SK-N-SH (cell line): Measurements from ENCODE around the gene CFAP57. TPM values are rescaled to one million over a fixed set of nuclear protein-coding genes. Genes with fewer than 3 reads are reported as not detected.
A peak's percentile ranks its signal among the peaks of the same experiment; 100 is the strongest.

Experiments used
- CTCF ChIA-PET: fragments of 300-600, 350-600 bp; formaldehyde crosslinking; extraction: SDS; loops from one replicate; lab custom pipeline; 2021; lab: Yijun Ruan, JAX
- POLR2A ChIA-PET: fragments of 350-600 bp; sonication (Branson Sonifier 250); formaldehyde crosslinking; extraction: SDS; loops from one replicate; lab custom pipeline; 2020; ENCODE audit warnings: antibody characterized with exemption, inconsistent platforms; lab: Yijun Ruan, JAX
- DNase-seq: peaks from one replicate; pipeline ENCODE4 v3.0.0; 2012
- H2AFZ ChIP-seq: fragments of 200-600 bp; sonication (generic); 2 replicates; pipeline ENCODE4 v1.8.1; 2016; ENCODE audit warnings: antibody characterized with exemption, mild to moderate bottlenecking, low read depth
- H3F3A ChIP-seq: fragments of 200-600 bp; sonication (generic); replicated peaks from 2 replicates; pipeline ENCODE3; 2016; ENCODE audit warnings: antibody characterized with exemption, mild to moderate bottlenecking; ENCODE audit not compliant: insufficient read depth
- H3K27ac ChIP-seq, 2 experiments: fragments of 200-500 bp in 1 of 2; fragments of 200-600 bp in 1 of 2; sonication (Bioruptor generic) in 1 of 2; sonication (generic), shearing (Covaris generic) in 1 of 2; 2 replicates each; pipeline versions ENCODE4 v1.5.1 to v1.6.1; 2014 to 2016; ENCODE audit warnings: low read depth in 2 of 2, inconsistent platforms in 1 of 2, low read length in 1 of 2, mild to moderate bottlenecking in 1 of 2, mixed read lengths in 1 of 2
- H3K27me3 ChIP-seq: fragments of 200-600 bp; sonication (generic), shearing (Covaris generic); 2 replicates; pipeline ENCODE4 v1.6.1; 2016; ENCODE audit warnings: mixed run types; ENCODE audit not compliant: insufficient read depth
- H3K36me3 ChIP-seq, 2 experiments: fragments of 200-500 bp in 1 of 2; fragments of 200-600 bp in 1 of 2; sonication (Bioruptor generic) in 1 of 2; sonication (generic) in 1 of 2; replicated peaks in 1 of 2; 2 replicates each; pipeline versions ENCODE3 to v1.5.1; 2014 to 2016; ENCODE audit warnings: low read length in 1 of 2, mild to moderate bottlenecking in 1 of 2; ENCODE audit not compliant: insufficient read depth in 2 of 2, control insufficient read depth in 1 of 2
- H3K4me1 ChIP-seq, 2 experiments: fragments of 200-500 bp in 1 of 2; fragments of 200-600 bp in 1 of 2; sonication (Bioruptor generic) in 1 of 2; sonication (generic), shearing (Covaris generic) in 1 of 2; 2 replicates each; pipeline versions ENCODE4 v1.5.1 to v1.6.1; 2014 to 2016; ENCODE audit warnings: low read depth in 1 of 2, low read length in 1 of 2, mixed run types in 1 of 2; ENCODE audit not compliant: insufficient read depth in 2 of 2, control insufficient read depth in 1 of 2
- H3K4me2 ChIP-seq: fragments of 200-600 bp; sonication (generic), shearing (Covaris generic); 2 replicates; pipeline ENCODE4 v1.6.1; 2017; ENCODE audit warnings: mixed run types
- H3K4me3 ChIP-seq, 2 experiments: fragments of 200-500 bp in 1 of 2; fragments of 200-600 bp in 1 of 2; sonication (Bioruptor generic) in 1 of 2; sonication (generic), shearing (Covaris generic) in 1 of 2; 2 replicates each; pipeline versions ENCODE4 v1.5.1 to v1.8.1; 2014 to 2016; ENCODE audit warnings: low read depth in 2 of 2, inconsistent platforms in 1 of 2, low read length in 1 of 2, mild to moderate bottlenecking in 1 of 2, mixed read lengths in 1 of 2, moderate library complexity in 1 of 2
- H3K79me2 ChIP-seq: fragments of 200-600 bp; sonication (generic); 2 replicates; pipeline ENCODE4 v1.8.1; 2017; ENCODE audit warnings: mild to moderate bottlenecking; ENCODE audit not compliant: insufficient read depth
- H3K9ac ChIP-seq: fragments of 200-600 bp; sonication (generic); 2 replicates; pipeline ENCODE4 v1.6.1; 2017; ENCODE audit warnings: mixed run types
- H3K9me2 ChIP-seq: fragments of 200-600 bp; sonication (generic); 2 replicates; pipeline ENCODE4 v1.6.1; 2017; ENCODE audit warnings: mixed run types
- H3K9me3 ChIP-seq: fragments of 200-600 bp; sonication (generic); 2 replicates; pipeline ENCODE4 v1.6.1; 2017; ENCODE audit warnings: mixed run types, mild to moderate bottlenecking, moderate library complexity
- H4K20me1 ChIP-seq: fragments of 200-600 bp; sonication (generic); 2 replicates; pipeline ENCODE4 v1.6.1; 2017; ENCODE audit warnings: mild to moderate bottlenecking, mixed run types; ENCODE audit not compliant: insufficient read depth
- EP300 ChIP-seq, 2 experiments: IDR thresholded peaks; 2 replicates each; pipeline versions ENCODE4 v1.4.0 to v1.6.1; 2012; ENCODE audit warnings: borderline replicate concordance in 1 of 2, low read depth in 1 of 2, low read length in 1 of 2
- FOSL2 ChIP-seq: IDR thresholded peaks from 2 replicates; pipeline ENCODE4 v1.4.0; 2012; ENCODE audit warnings: low read depth, mild to moderate bottlenecking, moderate library complexity, borderline replicate concordance
- FOXM1 ChIP-seq: IDR thresholded peaks from 2 replicates; pipeline ENCODE4 v1.4.0; 2012; ENCODE audit warnings: low read depth, mild to moderate bottlenecking
- GABPA ChIP-seq: IDR thresholded peaks from 2 replicates; pipeline ENCODE4 v1.4.0; 2012; ENCODE audit warnings: low read depth, mild to moderate bottlenecking
- MAX ChIP-seq: IDR thresholded peaks from 2 replicates; pipeline ENCODE4 v1.4.0; 2012; ENCODE audit warnings: low read depth
- NRF1 ChIP-seq: IDR thresholded peaks from 2 replicates; pipeline ENCODE4 v1.6.1; 2012; ENCODE audit warnings: low read depth, mild to moderate bottlenecking, low read length
- POLR2AphosphoS5 ChIP-seq: IDR thresholded peaks from 2 replicates; pipeline ENCODE4 v1.6.1; 2012; ENCODE audit warnings: low read depth, low read length
- RAD21 ChIP-seq: IDR thresholded peaks from 2 replicates; pipeline ENCODE4 v1.6.1; 2012; ENCODE audit warnings: mild to moderate bottlenecking, low read length
- RFX5 ChIP-seq: IDR thresholded peaks from 2 replicates; pipeline ENCODE4 v1.6.1; 2012; ENCODE audit warnings: mild to moderate bottlenecking, improper control_type of control experiment, low read length
- USF1 ChIP-seq: IDR thresholded peaks from 2 replicates; pipeline ENCODE4 v1.4.0; 2012; ENCODE audit warnings: low read depth, borderline replicate concordance
- USF2 ChIP-seq: fragments of 150-350 bp; IDR thresholded peaks from 2 replicates; pipeline ENCODE4 v1.6.1; 2017; ENCODE audit warnings: antibody characterized with exemption, low read length, low read depth, borderline replicate concordance
- ZBTB33 ChIP-seq: IDR thresholded peaks from 2 replicates; pipeline ENCODE4 v1.4.0; 2012; ENCODE audit warnings: low read depth, borderline replicate concordance
- WGBS: methylation state at CpG from one replicate; pipeline ENCODE4 v1.1.6; 2017; ENCODE audit warnings: low lambda C conversion rate; 5-methylcytosine and 5-hydroxymethylcytosine counted together
- polyA plus RNA-seq, 3 experiments: library from polyadenylated mRNA; depleted of rRNA; stranded (reverse); fragments of >200 nt; gene quantifications; 2 replicates each; pipeline ENCODE4 v1.2.3, GENCODE V29; 2012

The CFAP57 gene
- polyA plus RNA-seq, 1 of the 3 experiments (the other 2 are of a cell fraction), result 0.36 TPM

GRCh38 chr1:43171312-43171875, 736 bp upstream of the CFAP57 start:
- H3K79me2 ChIP-seq, result peaks cover 34% of the 10 kb centered on the region
- no peak for DNase-seq
- H3K36me3 ChIP-seq, result peaks cover 42 to 43% of the 10 kb centered on the region in 2 experiments
- H3K9ac ChIP-seq, result peak overlapping the region; percentile 73
- H3K4me3 ChIP-seq, result peak overlapping the region; percentile 83 to 100
- H3K4me2 ChIP-seq, result peak overlapping the region; percentile 91
- no peaks in the 10 kb centered on the region for H3K27me3 ChIP-seq
- peak overlapping the region; percentile 65; the same call in 1 of the 2 replicates for H2AFZ ChIP-seq
- no peaks in the 10 kb centered on the region for H3K9me3 ChIP-seq
- CTCF ChIA-PET, result interaction anchor here (0.7 to 1.3 kb wide), 3 partner anchors 20 to 258 kb away, joined by 3 to 4 read pairs (median 3); no protein-coding TSS in a partner anchor
- H3F3A ChIP-seq, result no peaks in the 10 kb centered on the region
- no peaks in the 10 kb centered on the region for H3K9me2 ChIP-seq
- H3K4me1 ChIP-seq, result peaks cover 5 to 7% of the 10 kb centered on the region in 2 experiments; a peak in 2 of 4 replicates
- no peaks in the 10 kb centered on the region; the same call in 1 of the 2 replicates for H4K20me1 ChIP-seq
- TF ChIP-seq FOSL2, result no peak
- TF ChIP-seq GABPA, result no peak
- no peak for TF ChIP-seq USF1
- no peak for TF ChIP-seq EP300 (IDR thresholded peaks at IDR 0.05; ENCODE audit: borderline replicate concordance in 1 of 2, low read depth in 1 of 2, low read length in 1 of 2)
- TF ChIP-seq POLR2AphosphoS5, result no peak
- no peak for TF ChIP-seq FOXM1
- no peak for TF ChIP-seq ZBTB33
- TF ChIP-seq USF2, result no peak
- TF ChIP-seq NRF1, result no peak
- no peak for TF ChIP-seq RFX5
- TF ChIP-seq, all 33 proteins: peak for 0
- POLR2A ChIA-PET, result interaction anchor here (0.7 to 1.5 kb wide), 4 partner anchors 9 to 197 kb away, joined by 3 to 6 read pairs (median 3); a partner anchor contains a TSS
- 7% methylated on average over 12 of the region's 17 CpGs for WGBS
- peak overlapping the region in 1 of 2 experiments; percentile 61; a peak in 2 of 4 replicates for H3K27ac ChIP-seq

GRCh38 chr1:43172527-43172972, 420 bp downstream of the CFAP57 start:
- POLR2A ChIA-PET, result interaction anchor here (1.5 kb wide), 1 partner anchor 27 kb away, joined by 6 read pairs; no protein-coding TSS in a partner anchor
- CTCF ChIA-PET, result no interaction called here
- peak; percentile 95 for TF ChIP-seq MAX
- no peak for TF ChIP-seq RAD21

More at GRCh38 chr1:43172527-43172972, 420 bp downstream of the CFAP57 start:
- H3K79me2 ChIP-seq, result peaks cover 34% of the 10 kb centered on the region
- peak overlapping the region; percentile 65; the same call in 1 of the 2 replicates for H2AFZ ChIP-seq
- H3K36me3 ChIP-seq, result peaks cover 31 to 32% of the 10 kb centered on the region in 2 experiments
- no peaks in the 10 kb centered on the region; the same call in 1 of the 2 replicates for H4K20me1 ChIP-seq
- H3F3A ChIP-seq, result no peaks in the 10 kb centered on the region
- H3K9ac ChIP-seq, result peak overlapping the region; percentile 73; the same call in 1 of the 2 replicates
- DNase-seq, result peak; percentile 94
- peak overlapping the region; percentile 91; the same call in 1 of the 2 replicates for H3K4me2 ChIP-seq
- no peaks in the 10 kb centered on the region; the same call in 1 of the 2 replicates for H3K27me3 ChIP-seq
- no peaks in the 10 kb centered on the region for H3K9me3 ChIP-seq
- WGBS, result 1% methylated on average over 20 of the region's 20 CpGs
- H3K4me1 ChIP-seq, result peaks cover 5 to 7% of the 10 kb centered on the region in 2 experiments; a peak in 2 of 4 replicates
- H3K27ac ChIP-seq, result peak overlapping the region; percentile 61 to 62; a peak in 2 of 4 replicates
- peak overlapping the region; percentile 83 to 100 for H3K4me3 ChIP-seq
- H3K9me2 ChIP-seq, result no peaks in the 10 kb centered on the region
